Stimulated activated CD8-positive, alpha-beta memory T cell treated with anti-CD3 and anti-CD28 coated beads, Interleukin-7, amount 100 ng/mL, for 4 hours (primary cell): ENCODE results near the gene ZNF91.
"Not testable (repeated sequence)": the region's sequence is repeated elsewhere in the genome, so short reads cannot be mapped to it uniquely, and the experiment has no call there.

Source experiments
- DNase-seq, 2 donors: peaks; one replicate each; pipeline ENCODE4 v3.0.0-alpha.2; 2020; ENCODE audit warnings: low read depth in 2 of 2

Gene ZNF91

GRCh38 chr19:23395722-23396117 is 449 bp upstream of the ZNF91 start:
- DNase-seq = not testable (repeated sequence)

DNA sequence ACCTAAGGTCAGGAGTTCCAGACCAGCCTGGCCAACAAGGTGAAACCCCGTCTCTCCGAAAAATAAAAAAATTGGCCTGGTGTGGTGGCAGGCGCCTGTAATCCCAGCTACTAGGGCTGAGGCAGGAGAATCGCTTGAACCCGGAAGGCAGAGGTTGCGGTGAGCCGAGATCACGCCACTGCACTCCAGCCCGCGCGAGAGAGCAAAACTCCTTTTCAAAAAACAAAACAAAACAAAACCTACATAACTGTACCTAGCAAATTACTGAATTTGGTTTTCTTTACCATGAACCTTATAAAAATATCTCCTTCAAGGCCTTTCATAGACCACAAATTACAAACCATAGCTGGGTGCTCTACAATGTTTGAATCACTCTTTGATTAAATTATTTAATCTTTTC is 760 bp downstream of the ZNF91 start:
- DNase-seq = peak; percentile 9 to 35

DNA sequence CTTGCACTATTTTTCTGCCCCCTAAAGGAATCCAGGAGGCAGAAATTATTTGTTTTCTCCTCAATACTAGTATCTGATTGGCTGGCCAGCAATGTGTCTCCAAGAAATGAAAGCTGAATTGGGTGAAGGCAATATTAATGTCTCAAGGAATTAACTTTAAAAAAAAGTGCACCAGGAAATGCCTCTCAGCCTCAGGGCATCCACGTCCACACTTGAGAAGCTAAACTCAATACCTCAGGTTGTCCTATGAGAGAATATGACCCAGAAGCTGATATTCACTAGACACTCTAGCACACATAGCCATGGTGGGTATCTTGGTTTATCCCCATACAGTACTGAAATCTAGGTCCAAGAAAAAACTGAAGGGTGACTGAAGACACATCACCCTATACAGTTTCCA is 2.1 kb downstream of the ZNF91 start:
- DNase-seq = no peak

DNA sequence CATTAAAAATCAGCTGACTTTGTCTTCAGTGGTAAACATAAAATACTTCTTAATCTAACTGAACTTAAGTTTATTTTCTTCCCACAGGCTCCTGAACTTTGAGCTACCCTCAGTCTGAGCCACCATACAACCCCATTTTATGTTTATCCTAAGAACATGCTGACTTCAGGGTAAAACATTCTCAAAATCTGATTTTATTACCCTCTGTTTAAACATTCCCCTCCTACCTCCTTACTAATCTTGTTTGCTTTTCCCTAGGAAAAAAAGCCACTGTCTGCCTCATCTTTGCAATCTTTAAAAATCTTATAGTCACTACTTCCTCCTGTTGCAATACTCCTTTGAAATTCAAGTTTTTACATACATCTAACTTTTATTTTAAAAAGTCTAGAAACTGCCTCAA is 4.0 kb downstream of the ZNF91 start:
- no peak for DNase-seq

GRCh38 chr19:23385404-23385803 is 9.9 kb downstream of the ZNF91 start:
- no peak for DNase-seq

- DNase-seq = no peak
These were observed 10.4 kb downstream of the ZNF91 start for GRCh38 chr19:23384858-23385257.

GRCh38 chr19:23384166-23384565 is 11.1 kb downstream of the ZNF91 start:
- no peak for DNase-seq

GRCh38 chr19:23382955-23383354 is 12.3 kb downstream of the ZNF91 start:
- DNase-seq = no peak

DNA sequence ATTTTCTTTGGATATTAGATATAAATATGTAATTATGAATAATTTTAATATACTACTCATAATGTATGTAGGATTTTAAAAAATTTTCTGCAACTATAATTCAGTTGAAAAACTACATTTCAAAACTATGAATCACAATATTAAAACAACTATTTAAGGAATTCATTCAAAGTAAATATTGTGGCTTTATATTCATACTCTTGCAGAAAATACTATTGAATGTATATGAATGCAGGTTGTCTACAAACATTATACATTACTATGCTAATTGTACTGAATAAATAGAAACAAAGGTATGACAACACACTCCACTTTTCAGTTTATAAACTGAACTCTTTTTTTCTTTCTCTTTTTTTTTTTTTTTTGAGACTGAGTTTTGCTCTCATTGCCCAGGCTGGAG is 14.2 kb downstream of the ZNF91 start:
- no peak for DNase-seq

DNA sequence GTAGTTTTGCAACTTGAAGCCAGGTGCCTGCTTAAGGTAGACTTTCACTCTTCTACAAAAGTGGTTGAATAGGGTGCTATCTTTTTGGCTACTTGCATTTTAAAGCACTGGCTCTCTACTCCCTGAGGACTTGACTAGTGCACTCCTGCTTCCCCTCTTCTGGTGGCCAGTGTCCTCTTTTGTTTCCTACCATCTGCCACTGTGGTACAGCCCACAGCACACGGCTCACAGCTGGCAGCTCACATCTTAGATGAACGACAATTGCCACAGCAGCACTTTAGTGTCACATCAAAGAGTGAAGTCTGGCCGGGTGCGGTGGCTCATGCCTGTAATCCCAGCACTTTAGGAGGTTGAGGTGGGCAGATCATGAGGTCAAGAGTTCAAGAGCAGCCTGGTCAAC is 15.6 kb downstream of the ZNF91 start:
- not testable (repeated sequence) for DNase-seq

GRCh38 chr19:23378948-23379347 is 16.3 kb downstream of the ZNF91 start:
- no peak for DNase-seq

DNA sequence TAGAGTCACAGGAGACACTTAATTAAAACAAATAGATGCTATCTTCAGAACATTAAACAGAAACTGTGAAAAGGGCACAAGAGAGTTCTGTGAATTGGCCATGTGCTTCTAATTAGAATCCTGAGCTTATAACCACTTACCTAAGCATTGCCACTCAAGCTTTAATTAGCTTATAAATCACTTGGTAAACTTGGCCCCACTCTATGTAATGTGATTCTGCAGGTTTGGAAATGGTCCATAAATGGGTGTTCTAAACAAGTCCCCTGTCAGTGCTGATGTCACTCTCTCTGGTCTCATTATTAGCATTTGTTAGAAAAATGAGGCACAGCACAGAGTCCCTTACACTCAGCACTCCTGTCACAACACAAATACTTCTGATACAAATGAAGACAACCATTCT is 18.0 kb downstream of the ZNF91 start:
- DNase-seq = no peak

DNA sequence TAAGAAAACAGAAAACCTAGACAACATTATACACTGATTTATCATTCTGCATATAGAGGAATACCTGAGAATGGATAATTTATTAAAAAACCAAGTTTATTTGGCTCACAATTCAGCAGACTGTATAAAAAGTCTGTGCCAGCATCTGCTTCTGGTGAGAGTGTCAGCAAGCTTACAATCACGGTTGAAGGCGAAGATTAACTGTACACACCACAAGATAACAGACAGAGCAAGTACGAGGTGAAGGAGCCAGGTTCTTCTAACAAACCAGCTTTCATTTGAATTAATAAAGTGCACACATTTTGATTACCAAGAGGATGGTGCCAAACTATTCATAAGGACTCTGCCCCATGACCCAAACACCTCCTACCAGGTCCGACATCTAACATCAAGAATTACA is 28.8 kb downstream of the ZNF91 start:
- DNase-seq = no peak

- not testable (repeated sequence) for DNase-seq
These were observed 29.2 kb downstream of the ZNF91 start for GRCh38 chr19:23366031-23366430.

DNA sequence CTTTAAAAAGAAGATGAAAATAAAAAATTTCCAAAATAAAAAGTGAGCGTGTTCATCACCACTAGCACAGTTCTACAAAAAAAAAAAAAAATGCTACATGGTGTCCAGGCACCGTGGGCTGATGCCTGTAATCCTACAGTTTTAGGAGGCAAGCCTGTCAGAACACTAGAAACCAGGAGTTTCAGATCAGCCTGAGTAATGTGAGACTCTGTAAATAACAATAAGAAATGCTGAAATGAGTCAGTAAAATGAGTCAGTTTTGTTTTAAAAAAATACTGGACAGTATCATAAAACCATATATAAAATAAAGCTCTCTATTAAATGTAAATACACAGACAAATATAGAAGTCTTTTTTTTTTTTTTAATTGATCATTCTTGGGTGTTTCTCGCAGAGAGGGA is 30.0 kb downstream of the ZNF91 start:
- no peak for DNase-seq

- not testable (repeated sequence) for DNase-seq
These were observed 33.4 kb downstream of the ZNF91 start for GRCh38 chr19:23361843-23362242.

- no peak for DNase-seq
These were observed 43.5 kb downstream of the ZNF91 start for GRCh38 chr19:23351806-23352205.

- DNase-seq = no peak
These were observed 48.6 kb downstream of the ZNF91 start for GRCh38 chr19:23346696-23347095.

DNA sequence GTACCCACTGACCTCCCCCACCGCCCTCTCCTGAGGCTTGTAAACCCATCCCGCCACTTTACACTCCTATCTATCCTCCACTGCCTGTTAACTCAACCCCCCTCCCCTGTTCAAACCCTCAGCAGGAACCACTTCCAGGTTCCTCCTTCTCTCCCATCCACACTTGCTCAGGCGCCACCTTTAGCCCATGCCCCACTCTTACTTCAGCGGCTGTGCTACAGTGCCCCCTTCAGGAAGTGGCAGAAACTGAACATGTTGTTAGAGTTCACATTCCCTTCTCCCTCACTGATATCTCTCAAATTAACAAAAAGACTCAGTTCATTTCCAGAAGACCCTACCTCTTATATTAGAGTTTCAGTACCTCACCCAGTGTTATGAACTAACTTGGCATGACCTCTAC is 49.4 kb downstream of the ZNF91 start:
- no peak for DNase-seq

- no peak for DNase-seq
These were observed 51.7 kb downstream of the ZNF91 start for GRCh38 chr19:23343434-23344010.

DNA sequence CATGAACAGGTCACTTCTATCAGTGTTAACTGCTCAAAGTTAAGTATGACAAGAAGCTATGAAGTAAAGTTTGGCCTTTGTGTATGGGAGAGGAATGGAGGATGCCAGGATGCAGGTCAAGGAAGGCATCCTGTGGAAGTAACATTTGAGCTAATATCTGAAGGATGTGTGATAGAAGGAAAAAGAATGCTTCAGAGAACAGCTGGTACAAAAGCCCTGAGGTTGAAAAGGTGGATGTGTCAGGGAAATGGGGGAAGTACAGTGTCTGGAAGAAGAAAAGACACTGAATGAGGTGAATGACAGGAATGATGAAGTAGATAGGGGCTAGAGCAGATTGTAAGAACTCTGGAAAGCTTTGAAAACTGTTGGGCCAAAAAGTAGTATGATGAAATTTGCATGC is 67.1 kb downstream of the ZNF91 start:
- no peak for DNase-seq

GRCh38 chr19:23321953-23322549 is 73.2 kb downstream of the ZNF91 start:
- no peak for DNase-seq

DNA sequence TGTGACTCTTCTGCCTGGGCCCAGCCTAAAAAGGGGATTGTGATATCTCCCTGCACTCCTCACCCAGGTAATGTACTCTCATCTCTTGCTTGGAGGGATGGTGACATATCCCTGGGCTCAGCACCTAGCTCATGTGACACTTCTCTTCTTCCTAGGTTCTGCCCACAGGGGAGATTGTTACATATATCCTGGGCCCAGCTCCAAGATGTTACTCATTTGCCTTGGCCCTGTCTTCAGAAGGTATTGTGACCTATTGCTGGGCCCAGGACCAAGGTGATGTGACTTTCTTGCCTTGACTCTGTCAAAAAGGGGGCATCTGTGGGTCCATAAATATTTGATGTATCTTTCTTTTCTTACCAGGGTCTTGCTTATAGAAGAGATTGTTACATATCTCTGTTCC is 73.9 kb downstream of the ZNF91 start:
- DNase-seq = not testable (repeated sequence)

- DNase-seq = not testable (repeated sequence)
These were observed 75.7 kb downstream of the ZNF91 start for GRCh38 chr19:23319571-23319970.
